NCI-H146 (cell line): Measurements from ENCODE around the gene PPOX.

Experiments used
- DNase-seq: peaks from one replicate; lab custom pipeline; 2025; lab: John Stamatoyannopoulos, UW

Gene PPOX

DNA sequence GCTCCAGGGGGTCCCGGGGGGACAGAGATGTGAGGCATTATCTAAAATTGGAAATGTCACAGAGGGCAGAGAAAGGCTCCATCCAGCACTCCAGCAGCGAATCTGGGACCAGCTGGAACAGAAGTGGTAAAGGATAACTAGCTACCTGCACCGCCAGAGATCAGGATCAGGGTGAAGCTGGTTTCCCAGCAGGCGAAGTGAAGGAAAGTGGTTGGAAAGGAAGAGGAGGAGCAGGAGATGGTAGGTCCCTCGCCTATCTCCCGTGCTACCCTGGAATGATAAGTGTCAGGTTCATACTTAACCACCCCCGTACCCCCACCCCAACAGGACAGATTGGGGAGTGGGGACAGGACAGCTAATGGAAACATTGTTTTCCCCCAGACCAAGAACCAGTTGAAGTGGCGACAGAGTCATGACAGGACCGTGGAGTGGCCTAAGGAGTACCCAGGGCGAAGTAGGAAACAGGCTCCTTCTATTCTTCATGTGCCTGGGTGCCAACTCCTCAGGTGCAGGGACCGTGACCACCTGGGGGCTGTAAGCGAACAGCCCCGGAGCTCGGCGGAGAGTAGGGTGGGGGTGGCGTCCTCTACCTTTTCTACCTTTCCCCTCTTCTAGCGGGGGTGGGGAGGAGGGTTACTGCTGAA, 10.4 kb downstream of the PPOX start:
- DNase-seq: no peak

DNA sequence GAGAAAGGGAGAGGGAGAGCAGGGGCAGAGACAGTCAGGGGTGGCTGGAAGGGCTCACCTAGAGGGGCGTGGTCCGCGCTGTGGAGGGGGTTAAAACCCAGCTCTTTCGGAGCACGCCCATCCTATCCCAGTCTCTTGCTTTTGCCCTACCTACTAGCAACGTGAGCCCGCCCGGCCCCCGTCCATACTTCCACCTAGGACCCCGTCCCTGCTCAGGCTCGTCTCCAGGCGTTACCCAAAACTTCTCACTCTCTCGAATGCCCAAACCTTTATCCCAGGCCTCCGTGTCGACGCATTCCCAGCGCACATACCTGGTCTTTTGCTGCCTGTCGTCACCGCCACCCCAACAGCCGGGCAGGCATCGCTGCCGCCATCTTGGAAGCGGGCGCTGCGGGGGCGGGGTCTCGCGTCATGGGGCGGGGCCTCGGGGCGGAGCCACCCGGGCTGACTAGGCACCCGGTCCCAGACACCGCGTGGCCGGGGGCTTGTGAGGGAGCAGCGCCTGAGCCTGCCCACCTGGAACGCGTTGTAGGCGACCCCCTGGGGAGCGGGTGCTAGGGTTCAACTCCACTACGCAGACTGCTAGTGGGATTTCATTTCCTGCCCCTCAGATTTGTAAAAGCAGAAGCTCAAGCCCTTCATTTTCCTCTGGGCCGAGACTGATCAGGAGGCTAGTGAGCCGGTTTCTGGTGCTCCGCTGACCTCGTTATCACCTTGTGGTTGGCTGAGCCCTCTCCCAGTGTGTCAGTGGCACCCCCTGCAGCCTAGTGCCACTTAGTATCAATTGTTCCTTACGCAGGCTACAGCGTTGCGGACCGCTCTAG, 11.1 kb downstream of the PPOX start, which contains the start of gene B4GALT3:
TSS of gene B4GALT3 (minus strand) at position 396 of the 824 bp plus-strand sequence. CDS start 1,447 bp downstream, outside the sequence.
- DNase-seq: peak; percentile 93

DNA sequence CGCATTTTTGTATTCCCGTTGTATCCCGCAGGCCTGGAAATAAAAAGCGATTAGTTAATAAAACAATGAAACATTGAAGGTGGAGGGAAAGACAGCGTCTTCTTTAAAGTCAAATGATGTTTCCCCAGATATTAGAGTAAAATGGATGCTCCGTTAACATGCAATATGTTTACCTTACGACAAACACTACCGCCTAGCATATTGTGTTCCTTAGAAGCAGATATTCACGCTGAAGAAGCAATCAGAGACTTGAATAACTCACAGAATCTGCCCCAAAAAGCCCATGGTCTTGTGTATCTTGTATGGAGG, 11.7 kb downstream of the PPOX start:
- no peak for DNase-seq

DNA sequence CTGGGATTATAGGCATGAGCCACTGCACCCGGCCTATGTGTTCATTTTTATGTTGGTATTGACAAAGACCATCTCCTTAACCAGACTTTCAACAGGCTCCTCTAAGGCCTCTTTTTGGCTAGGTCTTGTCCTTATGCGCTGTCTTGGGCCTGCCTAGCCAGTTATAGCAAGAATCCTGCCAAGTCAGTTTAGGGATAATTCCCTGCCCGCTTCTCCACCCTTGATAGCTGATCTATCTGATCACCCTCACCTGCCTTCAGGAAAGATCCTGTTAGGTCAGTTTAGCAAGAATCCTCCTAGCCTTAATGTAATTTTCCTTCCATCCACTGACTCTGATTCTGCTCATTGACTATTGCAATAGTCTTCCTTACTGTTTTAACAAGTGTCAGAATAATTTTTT, 13.5 kb downstream of the PPOX start:
- no peak for DNase-seq

DNA sequence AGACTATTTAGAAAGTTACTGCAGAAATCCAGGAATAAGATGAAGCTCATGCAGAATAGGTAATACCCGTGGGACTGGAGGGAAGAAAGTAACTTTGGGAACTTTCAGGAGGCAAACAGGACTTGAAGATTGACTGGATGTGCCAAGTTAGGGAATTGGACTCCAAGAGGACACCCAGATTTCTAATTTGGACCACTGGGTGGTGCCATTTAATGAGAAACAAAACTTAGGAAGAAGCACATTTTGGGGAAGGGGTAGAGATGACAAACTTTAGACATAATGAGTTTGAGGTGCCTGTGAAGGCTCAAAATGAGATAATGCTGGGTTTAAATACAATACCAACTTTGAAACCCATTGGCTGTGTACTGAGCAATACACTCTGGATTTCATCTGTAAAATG, 14.4 kb downstream of the PPOX start:
- no peak for DNase-seq

DNA sequence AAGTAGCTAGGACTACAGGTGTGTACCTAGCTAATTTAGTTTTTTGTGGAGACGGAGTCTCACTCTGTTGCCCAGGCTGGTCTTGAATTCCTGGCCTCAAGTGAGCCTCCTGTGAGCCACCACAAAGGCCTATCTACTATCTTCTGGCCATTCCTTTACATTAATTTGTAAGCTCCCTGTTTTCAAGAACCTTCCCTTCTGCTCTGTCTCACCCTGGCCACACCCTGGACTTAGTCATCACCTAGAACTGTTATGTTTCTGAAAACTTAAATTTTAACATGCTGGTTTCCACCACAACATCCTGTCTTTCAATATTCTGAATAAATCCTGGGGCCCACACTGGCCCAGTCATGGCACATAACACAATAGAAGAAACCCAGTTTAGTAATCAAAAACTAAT, 16.0 kb downstream of the PPOX start:
- DNase-seq: no peak

DNA sequence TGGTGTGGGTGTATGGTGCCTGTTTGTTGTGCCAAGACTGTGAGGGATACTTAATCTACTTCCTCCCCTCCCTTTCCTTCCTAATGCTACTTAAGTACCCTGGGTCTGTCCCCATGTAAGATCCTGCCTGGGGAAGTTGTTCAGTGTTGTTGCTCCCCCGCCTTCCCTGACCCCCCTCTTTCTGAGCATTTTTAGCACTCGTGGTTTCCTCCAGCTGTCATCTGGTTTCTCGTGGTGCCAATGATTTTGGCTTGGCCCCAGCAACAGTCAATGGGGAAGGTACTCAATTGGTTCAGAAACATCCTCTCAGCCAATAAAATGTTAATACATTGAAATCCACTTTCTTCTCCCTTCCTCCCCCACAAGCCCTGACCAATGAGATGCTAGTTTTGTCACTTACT, 19.1 kb downstream of the PPOX start:
- DNase-seq: no peak

DNA sequence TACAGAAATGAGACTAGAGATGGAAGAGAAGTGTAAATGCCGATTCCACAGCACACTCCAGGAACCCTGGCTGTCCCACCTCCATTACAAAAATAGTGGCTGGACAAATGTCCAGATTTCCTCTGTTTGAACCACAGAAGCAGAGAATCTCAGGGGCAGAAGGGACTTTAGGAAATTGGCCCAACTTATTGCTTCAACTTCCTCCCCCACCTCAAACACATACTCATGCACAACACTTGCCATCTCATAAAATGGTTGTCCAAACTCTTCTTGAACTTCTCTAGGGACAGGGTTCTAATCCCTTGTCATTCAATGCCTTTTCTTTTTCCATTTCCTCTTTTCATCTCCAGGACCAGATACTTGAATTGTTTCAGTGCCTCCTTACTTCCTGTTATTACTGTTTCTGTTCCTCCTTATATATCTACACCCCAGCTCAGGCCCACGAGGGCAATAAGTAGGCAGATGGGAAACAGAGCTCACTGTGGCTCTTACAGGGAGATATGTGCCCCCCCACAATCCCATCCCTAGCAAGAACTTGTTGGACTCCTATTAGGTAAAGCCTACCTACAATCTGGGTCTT, 19.6 kb downstream of the PPOX start:
- DNase-seq: no peak

DNA sequence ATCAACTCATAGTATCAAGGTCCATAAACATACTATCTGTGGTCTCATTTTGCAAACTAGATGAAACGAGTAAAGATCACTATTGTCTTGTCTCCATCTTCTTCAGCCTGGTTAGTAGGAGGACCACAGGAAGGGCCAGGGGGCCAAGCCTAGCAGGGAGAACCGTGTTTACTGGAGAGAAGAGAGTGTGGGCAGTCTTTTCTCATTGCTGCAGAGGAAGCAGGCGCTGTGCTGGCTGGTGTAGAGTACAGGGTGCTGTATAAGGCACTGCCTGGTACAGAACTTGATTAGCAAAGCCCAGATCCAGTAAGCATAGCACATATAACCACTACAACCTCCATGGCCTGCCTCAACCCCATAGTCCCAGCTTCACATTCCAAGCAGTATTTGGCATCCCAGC, 21.1 kb downstream of the PPOX start:
- DNase-seq: no peak

DNA sequence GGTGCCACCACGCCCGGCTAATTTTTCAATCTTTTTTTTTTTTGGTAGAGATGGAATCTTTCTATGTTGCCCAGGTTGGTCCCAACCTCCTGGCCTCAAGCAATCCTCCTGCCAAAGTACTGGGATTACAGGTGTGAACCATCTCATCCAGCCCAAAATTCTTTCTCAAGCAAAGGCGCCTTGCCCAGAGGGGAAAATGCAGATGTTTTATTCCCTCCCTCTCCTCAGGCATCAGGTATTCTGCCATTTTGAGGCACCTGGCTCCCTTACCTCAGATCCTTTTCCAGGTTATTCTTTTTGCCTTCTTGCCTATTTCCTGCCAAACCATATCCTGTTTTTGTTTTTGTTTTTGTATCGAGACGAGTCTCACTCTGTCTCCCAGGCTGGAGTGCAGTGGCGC, 22.2 kb downstream of the PPOX start:
- no peak for DNase-seq

DNA sequence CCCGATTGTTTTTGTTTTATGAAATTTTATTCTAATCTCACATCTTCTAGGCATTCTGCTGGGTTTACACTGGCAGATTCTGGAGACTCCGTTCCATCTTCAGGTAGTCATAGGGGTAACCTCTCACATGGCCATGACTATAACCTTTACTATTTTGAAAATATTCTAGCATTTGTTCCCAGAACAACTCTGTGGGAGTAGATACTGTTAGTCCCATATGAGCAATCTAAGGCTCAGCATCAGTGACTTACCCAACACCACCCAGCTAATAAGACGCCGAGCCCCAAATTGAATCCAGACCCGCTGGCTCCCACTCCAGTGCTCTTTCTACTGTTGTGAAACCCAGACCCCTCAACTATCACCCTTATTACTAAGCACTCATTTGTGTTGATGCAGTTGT, 22.8 kb downstream of the PPOX start:
- DNase-seq: no peak

DNA sequence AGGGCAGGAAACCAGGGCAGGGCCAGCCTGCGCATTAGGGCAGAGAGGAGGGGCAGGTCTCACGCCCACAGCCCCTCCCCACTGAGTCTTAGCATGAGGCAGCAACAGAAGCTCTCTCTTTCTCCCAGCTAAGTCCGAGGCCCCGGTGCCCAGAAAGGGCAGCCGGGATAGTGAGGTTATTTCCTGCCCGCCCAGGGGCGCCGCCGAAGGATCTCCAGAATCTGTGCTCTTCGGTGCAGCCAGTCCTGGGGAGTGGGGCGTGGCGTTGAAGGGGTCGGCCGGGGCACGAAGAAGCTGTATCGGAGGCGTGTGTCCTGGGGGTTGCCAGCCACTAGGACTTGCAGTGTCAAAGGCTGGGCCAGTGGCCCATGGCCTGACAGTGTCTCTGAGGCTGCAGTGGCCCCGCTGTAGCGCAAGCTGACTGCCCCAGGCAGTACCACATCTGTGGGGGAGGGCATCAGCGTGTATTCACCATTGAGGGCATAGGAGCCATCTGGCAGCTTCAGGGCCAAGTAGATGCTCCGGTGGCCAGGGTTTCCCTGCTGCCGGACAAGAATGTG, 24.8 kb downstream of the PPOX start:
- DNase-seq: peak; percentile 64

DNA sequence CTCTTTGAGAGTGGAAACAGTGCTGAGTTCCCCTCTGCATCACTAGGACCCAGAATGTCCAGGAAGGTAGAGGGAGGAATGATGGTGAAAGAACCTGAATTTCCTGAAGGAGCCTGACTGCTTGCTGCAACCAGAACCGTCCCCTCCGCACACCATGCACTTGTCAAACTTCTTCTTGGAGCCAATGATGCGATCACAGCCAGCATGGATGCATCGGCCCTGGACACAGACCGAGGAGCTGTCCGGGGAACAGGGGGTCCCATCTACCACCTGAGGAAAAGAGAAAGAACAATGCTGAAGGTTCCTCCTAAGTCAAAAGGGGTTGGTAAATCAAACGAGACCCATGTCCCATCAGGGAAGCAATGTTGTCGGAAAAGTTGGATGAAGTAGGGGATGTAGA, 25.7 kb downstream of the PPOX start:
- DNase-seq: no peak

DNA sequence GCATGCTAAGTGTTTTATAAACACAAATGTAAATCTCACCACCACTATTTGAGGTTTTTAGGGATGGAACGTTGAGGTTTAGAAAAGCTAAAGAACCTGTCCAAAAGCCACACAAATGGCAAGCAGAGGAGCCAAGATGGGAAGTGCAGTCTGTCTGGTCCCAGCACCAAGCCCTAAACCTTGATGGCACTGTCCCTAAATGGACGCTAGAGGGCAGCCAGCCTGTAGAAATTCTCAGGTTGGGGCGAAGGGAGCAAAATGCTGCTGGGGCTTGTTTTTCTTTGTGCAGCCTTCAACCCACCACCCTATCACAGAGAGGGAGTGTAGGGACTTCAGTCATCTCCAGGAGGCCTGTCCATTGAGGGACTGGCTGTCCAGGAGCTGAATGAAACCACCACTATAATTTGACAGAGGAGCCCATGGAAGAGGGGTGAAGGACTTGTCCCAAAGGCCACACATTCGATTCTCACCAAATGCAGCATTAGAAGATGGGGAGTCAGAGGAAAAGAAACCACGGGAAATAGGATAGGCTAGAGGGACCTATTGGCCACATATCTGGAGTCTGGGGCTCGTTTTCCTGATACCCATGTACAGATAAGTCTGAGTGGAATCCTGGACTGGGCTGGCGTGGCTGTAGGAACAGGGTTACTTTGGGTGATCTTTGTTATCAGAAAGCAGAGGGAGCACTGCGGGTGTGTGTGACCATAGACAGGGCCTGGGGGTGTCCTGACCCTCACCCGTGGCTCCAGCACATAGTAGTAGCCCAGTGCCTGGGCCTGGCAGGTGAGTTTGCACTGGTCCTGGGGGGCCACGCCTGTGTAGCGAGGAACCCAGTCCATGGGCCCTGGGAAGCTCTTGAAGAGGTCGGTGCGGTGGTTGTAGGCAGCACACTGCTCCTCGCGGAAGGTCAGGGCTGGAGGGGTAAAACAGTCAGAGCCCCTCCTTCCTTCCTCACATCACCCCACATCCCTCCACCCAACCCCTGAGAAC, 26.5 kb downstream of the PPOX start:
- peak; percentile 70 for DNase-seq

DNA sequence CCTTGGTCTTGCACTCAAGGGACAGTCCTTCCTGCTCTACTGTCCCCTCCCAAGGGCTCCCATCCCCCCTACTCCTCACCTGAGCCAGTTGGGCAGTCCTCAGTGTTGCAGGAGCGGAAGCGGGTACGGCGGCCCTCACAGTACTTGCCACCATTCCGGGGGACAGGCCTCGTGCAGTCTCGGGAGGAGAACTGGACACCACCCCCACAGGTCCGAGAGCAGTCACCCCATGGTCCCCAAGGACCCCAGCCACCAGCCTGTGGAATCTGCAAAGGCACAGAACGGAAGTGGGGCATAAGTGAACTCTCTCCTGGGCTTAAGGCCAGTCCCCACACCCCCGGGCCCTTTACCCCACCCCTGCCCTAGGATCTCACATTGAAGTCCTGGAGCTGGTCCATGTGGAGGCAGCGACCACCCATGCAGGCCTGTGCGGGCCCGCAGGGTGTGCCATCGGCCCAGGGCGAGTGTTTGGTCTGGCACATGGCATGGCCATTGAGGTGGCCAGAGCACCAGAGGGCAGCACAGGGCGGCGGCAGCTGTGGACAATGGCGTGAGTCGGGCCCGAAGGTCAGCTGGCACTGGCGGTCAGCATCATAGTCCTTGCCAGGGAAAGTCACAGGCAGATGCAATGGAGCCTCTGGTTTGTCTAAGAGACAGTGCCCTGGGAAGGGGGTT, 27.5 kb downstream of the PPOX start:
- no peak for DNase-seq

DNA sequence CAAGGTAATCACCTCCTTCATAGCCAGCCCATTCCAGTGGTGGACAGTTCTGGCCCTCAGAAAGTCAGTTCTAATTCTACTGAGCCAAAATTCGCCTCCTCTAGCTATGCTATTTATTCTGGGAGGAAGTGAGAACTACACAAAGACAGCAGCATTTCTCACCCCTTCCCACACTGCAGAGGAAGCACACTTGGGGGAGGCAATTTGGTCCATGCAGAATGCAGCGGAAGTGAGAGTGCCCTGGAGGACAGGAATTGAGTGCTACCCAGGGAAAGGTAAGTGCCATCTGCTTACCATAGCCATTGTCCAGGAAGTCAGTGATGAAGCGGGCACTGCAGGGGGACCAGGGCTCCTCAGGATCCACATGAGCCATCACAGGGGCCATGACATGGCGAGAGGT, 28.9 kb downstream of the PPOX start:
- no peak for DNase-seq

DNA sequence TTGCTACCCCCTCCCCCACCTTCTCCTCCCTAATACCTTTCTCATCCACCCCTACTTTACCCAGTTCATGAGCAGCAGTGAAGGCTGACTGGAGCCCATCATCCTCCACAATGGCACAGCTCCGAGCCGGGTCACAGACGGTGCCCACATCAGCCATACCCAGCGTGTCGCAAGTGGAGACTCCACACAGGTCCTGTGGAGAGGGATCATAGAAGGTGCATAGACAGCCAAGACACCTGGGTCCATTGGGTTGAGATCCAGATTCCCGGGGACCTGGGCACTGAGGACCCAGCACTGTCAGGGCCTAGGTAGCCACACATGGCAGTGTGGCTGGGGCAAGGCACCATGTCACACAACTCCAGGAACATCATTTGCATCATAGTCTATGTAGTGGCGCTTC, 29.9 kb downstream of the PPOX start:
- DNase-seq: no peak

DNA sequence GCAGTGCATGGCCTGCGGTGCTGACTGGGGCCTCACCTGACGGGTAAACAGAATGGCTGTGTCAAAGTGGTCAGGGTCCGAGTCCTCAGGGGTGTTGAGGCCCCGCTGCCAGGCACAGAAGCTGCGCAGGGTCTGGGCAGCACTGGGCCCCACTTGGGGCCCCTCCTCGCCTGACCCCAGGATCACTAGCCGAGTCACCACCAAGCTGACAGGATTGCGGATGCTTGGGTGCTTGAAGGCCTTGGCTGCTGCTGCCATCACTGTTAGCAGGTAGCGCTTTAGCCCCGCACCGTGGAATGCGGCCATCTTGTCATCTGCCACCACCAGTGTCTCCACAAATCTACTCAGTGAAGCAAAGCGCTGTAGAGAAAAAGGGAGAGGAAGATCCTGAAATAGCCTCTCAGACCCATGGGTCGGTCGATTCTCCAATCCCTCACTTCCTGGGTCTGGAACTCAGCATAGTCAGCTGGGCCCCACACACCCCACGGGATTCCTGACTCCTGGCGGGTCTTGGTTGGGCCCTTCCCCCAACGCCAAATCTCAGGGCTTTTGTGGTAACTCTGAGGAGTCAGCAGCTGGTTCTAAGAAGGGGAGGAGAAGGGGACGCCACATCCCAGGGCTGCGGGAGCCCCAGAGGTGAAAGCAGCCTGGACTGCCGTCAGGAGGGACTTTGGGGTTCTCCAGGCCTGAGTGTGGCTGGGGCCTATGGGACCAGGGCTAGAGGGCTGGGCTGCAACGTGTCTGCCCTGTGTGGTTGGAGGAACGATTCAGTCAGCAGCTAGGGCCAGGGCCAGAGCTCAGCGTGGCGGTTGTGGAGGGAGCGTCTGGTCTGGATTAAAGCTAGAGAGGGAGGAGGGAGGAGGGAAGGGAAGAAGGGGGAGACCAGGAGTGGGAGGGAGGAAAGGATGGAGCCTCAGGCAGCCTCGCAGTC, 30.6 kb downstream of the PPOX start:
- no peak for DNase-seq

DNA sequence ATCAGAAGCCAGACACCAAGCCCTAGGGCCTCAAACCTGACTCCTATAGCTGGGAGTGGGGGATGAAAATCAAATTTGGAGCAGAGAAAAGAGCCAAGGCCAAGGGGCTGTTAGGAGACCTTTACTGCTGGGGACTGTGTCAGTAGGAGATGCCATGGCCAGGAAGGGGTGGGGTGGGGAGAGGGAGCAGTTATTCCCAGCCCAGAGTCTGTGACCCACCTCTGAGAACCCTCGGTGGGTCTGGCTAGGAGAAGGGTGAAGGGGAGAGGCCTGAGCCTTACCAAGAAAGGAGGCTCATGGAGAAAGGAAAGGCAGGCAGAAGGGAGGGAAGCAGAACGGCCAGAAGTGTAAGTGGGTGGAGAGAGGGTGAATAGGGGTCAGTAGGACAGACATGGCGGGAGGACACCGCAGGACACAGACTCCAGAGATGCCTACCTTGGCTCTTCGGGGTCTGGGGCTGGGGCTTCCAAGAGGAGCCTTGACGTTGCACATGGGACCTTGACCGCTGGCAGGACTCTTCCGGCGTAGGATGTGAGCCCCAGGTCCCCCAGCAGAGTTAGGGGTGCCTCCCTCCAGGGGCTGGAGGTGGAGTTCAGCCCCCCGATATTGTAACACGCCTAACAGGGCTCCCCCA, 31.5 kb downstream of the PPOX start:
- no peak for DNase-seq
